Measurements from ENCODE around the gene BPIFA2. TPM values are rescaled to one million over a fixed set of nuclear protein-coding genes. Genes with fewer than 3 reads are reported as not detected.
"Not testable (repeated sequence)": the region's sequence is repeated elsewhere in the genome, so short reads cannot be mapped to it uniquely, and the experiment has no call there.

The BPIFA2 gene
- total RNA-seq, result not detected
- not detected for polyA plus RNA-seq (ENCODE audit: insufficient read depth in 1 of 8, insufficient read length in 8 of 8, low replicate concordance in 1 of 8)
- long read RNA-seq, donor 1, result 0 reads
- long read RNA-seq, donor 2, result 0 reads
- long read RNA-seq, donor 3, result 0 reads
- long read RNA-seq, donor 4, result 0 reads
- long read RNA-seq, donor 5, result 0 reads
- long read RNA-seq, donor 6, result 0 reads
- long read RNA-seq, donor 7, result 0 reads
- long read RNA-seq, donor 8, result 0 reads
- long read RNA-seq, donor 9, result 0 reads
- long read RNA-seq, donor 10, result 0 reads
- long read RNA-seq, donor 11, result 0 reads

DNA sequence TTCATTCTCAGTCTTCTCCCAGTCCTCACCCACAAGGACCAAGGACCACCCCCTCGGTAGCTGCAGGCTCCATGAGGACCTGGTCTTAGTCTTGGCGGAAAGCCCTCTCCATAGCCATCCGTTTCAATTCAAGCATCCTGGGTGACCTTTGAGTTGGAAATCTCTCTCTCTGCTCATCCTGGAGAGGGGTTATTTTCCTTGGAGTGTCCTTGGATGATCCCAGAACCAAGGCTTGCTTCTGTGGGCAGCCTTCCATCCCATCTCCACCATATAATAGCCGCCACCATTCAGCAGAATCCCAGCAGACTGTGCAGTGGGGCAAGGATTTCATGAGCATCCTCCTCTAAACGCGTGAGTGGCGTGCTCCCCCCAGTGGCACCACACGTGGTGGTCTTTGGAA is at the start of gene BPIFA2:
Gene BPIFA2 (plus strand): TSS at position 301 of the 400 bp plus-strand sequence. CDS start 987 bp downstream, outside the sequence.
- Histone ChIP-seq H3K27me3 (ENCODE audit: control insufficient read depth, insufficient read depth, low read length) (no peaks in the 10 kb centered on the region), H3K36me3 (ENCODE audit: control insufficient read depth, insufficient read depth, low read length) (no peaks in the 10 kb centered on the region), H3K27ac (ENCODE audit: low read length) (no peak within 1 kb of the TSS), H3K9me3 (replicated peaks; ENCODE audit: control insufficient read depth, low read depth, low read length) (peaks cover 10% of the 10 kb centered on the region), H3K4me1 (ENCODE audit: control insufficient read depth, insufficient read depth, low read length) (no peaks in the 10 kb centered on the region), H3K4me3 (ENCODE audit: low read length) (no peak within 1 kb of the TSS)
- no peak for DNase-seq
- 94% methylated on average over 3 of the region's 8 CpGs for WGBS (ENCODE audit: insufficient coverage)

GRCh38 chr20:33119725-33120720 is 47.9 kb upstream of the BPIFA2 start:
- H3K4me3 ChIP-seq (ENCODE audit: low read length), result no peak overlapping the region
- no CpG with 5 or more reads among the region's 3 CpGs for WGBS (ENCODE audit: insufficient coverage)
- no peaks in the 10 kb centered on the region for H3K36me3 ChIP-seq (ENCODE audit: control insufficient read depth, insufficient read depth, low read length)
- no peaks in the 10 kb centered on the region for H3K27me3 ChIP-seq (ENCODE audit: control insufficient read depth, insufficient read depth, low read length)
- no peaks in the 10 kb centered on the region for H3K9me3 ChIP-seq (replicated peaks; ENCODE audit: control insufficient read depth, low read depth, low read length)
- no peaks in the 10 kb centered on the region for H3K4me1 ChIP-seq (ENCODE audit: control insufficient read depth, insufficient read depth, low read length)
- DNase-seq, result no peak
- H3K27ac ChIP-seq (ENCODE audit: low read length), result no peak overlapping the region

DNA sequence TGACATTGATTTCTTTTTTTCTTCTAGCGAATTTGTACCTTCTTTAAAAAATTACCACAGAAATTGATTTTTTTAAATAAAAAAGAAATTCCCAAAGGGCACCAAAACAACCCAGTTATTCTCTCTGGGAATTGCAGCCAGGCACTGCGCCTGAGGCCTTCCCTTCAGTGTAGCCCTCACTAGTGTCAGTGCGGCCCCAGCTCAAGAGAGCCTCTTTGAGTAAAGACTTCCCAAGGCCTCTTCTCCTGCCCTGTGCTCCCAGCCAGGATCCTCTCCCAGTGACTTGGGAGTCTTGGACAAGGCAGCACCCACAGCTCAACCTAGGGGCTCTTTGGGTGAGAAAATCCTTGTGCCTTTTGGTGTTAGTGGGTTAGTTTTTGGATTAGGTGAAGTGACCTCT is 47.0 kb upstream of the BPIFA2 start:
- H3K4me1 ChIP-seq (ENCODE audit: control insufficient read depth, insufficient read depth, low read length), result no peaks in the 10 kb centered on the region
- H3K9me3 ChIP-seq (replicated peaks; ENCODE audit: control insufficient read depth, low read depth, low read length), result no peaks in the 10 kb centered on the region
- 100% methylated on average over 2 of the region's 3 CpGs for whole genome bisulfite sequencing (ENCODE audit: insufficient coverage)
- no peak overlapping the region for H3K27ac ChIP-seq (ENCODE audit: low read length)
- no peaks in the 10 kb centered on the region for H3K36me3 ChIP-seq (ENCODE audit: control insufficient read depth, insufficient read depth, low read length)
- no peak for DNase-seq
- H3K4me3 ChIP-seq (ENCODE audit: low read length), result no peak overlapping the region
- no peaks in the 10 kb centered on the region for H3K27me3 ChIP-seq (ENCODE audit: control insufficient read depth, insufficient read depth, low read length)

DNA sequence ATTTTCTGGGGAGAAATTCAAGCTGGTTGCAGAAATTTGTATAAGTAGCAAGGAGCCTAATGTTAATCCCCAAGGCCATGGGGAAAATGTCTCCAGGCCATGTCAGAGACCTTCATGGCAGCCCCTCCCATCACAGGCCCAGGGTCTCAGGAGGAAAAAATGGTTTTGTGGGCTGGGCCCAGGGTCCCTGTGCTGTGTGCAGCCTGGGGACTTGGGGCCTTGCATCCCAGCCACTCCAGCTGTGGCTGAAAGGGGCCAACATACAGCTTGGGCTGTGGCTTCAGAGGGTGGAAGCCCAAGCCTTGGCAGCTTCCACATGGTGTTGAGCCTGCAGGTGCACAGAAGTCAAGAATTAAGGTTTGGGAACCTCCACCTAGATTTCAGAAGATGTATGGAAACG is 45.7 kb upstream of the BPIFA2 start:
- not testable (repeated sequence) for H3K4me3 ChIP-seq (ENCODE audit: low read length); H3K4me1 ChIP-seq (ENCODE audit: control insufficient read depth, insufficient read depth, low read length); H3K9me3 ChIP-seq (replicated peaks; ENCODE audit: control insufficient read depth, low read depth, low read length); DNase-seq; H3K36me3 ChIP-seq (ENCODE audit: control insufficient read depth, insufficient read depth, low read length); H3K27ac ChIP-seq (ENCODE audit: low read length); H3K27me3 ChIP-seq (ENCODE audit: control insufficient read depth, insufficient read depth, low read length)
- 50% methylated on average over 1 of the region's 1 CpG for WGBS (ENCODE audit: insufficient coverage)

DNA sequence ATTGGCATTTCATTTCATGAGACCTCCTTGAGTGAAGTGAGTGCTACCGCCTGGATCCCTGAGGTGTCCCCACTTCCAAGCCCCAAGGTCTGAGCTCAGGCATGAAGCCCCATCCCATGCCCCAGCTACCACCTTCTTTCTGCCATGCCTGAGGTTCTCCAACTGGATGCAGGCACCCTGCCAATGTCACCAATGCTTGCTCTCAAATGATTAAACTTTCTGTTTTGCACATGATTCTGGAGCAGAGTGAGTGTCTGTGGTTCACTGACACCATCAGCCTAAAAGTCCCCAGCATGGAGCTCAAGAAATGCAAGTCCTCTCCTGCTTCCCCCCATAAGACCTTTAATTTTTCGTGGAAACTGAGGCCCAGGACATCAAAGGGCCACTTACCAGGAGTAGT is 43.7 kb upstream of the BPIFA2 start:
- no peak for DNase-seq
- H3K4me1 ChIP-seq (ENCODE audit: control insufficient read depth, insufficient read depth, low read length), result no peaks in the 10 kb centered on the region
- no peak overlapping the region for H3K27ac ChIP-seq (ENCODE audit: low read length)
- 54% methylated on average over 2 of the region's 2 CpGs for WGBS (ENCODE audit: insufficient coverage)
- H3K9me3 ChIP-seq (replicated peaks; ENCODE audit: control insufficient read depth, low read depth, low read length), result no peaks in the 10 kb centered on the region
- H3K27me3 ChIP-seq (ENCODE audit: control insufficient read depth, insufficient read depth, low read length), result peaks cover 2% of the 10 kb centered on the region
- no peak overlapping the region for H3K4me3 ChIP-seq (ENCODE audit: low read length)
- H3K36me3 ChIP-seq (ENCODE audit: control insufficient read depth, insufficient read depth, low read length), result no peaks in the 10 kb centered on the region

DNA sequence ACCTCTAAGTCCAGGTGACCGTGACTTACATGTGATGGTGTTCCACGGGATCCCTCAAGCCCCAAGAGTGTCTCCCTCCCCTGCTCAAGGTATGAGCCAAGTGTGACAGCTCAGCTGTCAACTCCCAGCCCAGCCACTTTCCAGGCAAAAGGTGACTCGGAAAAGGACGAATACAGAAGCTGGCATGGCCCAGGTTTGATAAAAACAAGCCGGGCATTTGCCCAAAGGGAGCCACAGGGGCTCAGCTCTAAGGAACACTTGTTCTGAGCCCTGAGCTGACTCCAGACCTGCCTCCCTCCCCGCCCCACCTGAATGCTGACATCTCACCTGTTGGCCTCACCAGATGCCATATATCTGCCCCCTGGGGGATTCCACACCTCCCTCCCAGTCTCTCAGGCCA is 43.0 kb upstream of the BPIFA2 start:
- no peak for DNase-seq
- no peaks in the 10 kb centered on the region for H3K36me3 ChIP-seq (ENCODE audit: control insufficient read depth, insufficient read depth, low read length)
- WGBS (ENCODE audit: insufficient coverage), result 72% methylated on average over 6 of the region's 6 CpGs

GRCh38 chr20:33125983-33126382 is 42.0 kb upstream of the BPIFA2 start:
- Histone ChIP-seq H3K4me3 (ENCODE audit: low read length) (no peak overlapping the region), H3K9me3 (replicated peaks; ENCODE audit: control insufficient read depth, low read depth, low read length) (no peaks in the 10 kb centered on the region), H3K27ac (ENCODE audit: low read length) (no peak overlapping the region), H3K27me3 (ENCODE audit: control insufficient read depth, insufficient read depth, low read length) (peaks cover 2% of the 10 kb centered on the region), H3K36me3 (ENCODE audit: control insufficient read depth, insufficient read depth, low read length) (no peaks in the 10 kb centered on the region), H3K4me1 (ENCODE audit: control insufficient read depth, insufficient read depth, low read length) (no peaks in the 10 kb centered on the region)
- DNase-seq, result no peak
- WGBS (ENCODE audit: insufficient coverage), result 47% methylated on average over 3 of the region's 6 CpGs

More for the DNA sequence above, 43.0 kb upstream of the BPIFA2 start:
- Histone ChIP-seq H3K9me3 (replicated peaks; ENCODE audit: control insufficient read depth, low read depth, low read length) (no peaks in the 10 kb centered on the region), H3K4me1 (ENCODE audit: control insufficient read depth, insufficient read depth, low read length) (no peaks in the 10 kb centered on the region), H3K4me3 (ENCODE audit: low read length) (no peak overlapping the region), H3K27me3 (ENCODE audit: control insufficient read depth, insufficient read depth, low read length) (peaks cover 2% of the 10 kb centered on the region), H3K27ac (ENCODE audit: low read length) (no peak overlapping the region)

DNA sequence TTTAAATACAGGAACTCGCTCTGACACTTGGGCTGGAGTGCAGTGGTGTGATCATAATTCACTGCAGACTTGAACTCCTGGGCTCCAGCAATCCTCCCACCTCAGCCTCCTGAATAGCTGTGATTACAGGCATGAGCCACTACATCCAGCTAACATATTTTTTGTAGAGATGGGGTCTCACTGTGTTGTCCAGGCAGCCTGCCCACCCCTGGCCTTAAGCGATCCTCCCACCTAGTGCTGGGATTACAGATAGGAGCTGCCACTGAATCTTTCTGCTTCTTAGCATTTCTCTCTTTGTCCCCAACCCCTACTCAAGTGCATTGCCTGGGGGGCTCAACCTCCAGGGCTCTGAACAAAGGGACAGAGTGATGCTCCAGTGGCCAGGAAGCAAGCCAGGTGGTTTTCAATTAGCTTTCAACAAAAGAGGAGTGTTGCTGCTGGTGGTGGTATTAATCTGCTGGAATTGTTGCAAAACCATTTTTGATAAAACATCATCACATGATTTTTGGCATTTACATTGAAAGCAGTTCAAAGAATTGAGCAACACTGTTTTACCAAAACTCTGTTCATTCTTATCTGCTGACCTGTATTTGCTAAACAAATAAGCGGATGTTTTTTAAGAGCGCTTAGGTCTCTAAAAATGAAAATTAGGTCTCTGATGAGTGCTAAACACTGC is 40.4 kb upstream of the BPIFA2 start:
- peaks cover 2% of the 10 kb centered on the region for H3K27me3 ChIP-seq (ENCODE audit: control insufficient read depth, insufficient read depth, low read length)
- no peaks in the 10 kb centered on the region for H3K4me1 ChIP-seq (ENCODE audit: control insufficient read depth, insufficient read depth, low read length)
- H3K9me3 ChIP-seq (replicated peaks; ENCODE audit: control insufficient read depth, low read depth, low read length), result no peaks in the 10 kb centered on the region
- WGBS (ENCODE audit: insufficient coverage), result 100% methylated on average over 1 of the region's 4 CpGs
- no peak overlapping the region for H3K27ac ChIP-seq (ENCODE audit: low read length)
- no peak for DNase-seq
- H3K4me3 ChIP-seq (ENCODE audit: low read length), result no peak overlapping the region
- no peaks in the 10 kb centered on the region for H3K36me3 ChIP-seq (ENCODE audit: control insufficient read depth, insufficient read depth, low read length)

DNA sequence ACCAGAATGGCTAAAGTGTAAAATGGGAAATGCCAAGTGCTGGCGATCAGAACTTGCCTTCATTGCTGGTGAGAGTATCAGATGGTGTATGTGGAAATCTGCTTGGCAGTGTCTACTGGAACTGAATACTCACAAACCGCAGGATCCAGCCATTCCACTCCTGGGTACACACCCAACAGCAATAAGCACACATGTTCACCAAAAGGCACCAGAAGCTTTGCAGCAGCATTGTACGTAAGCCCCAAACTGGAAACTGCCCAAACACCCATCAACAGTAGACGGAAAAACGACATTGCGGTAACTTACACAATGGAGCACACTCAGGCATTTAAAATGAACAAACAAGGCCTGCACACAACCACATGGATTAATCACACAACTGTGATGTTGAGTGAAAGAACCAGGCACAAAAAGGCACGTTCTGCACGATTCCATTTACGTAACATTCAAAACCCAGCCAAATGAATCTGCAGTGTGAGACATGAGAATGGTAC is 37.3 kb upstream of the BPIFA2 start:
- DNase-seq, result no peak

More for the DNA sequence above, 37.3 kb upstream of the BPIFA2 start:
- Histone ChIP-seq H3K4me1 (ENCODE audit: control insufficient read depth, insufficient read depth, low read length) (no peaks in the 10 kb centered on the region), H3K36me3 (ENCODE audit: control insufficient read depth, insufficient read depth, low read length) (no peaks in the 10 kb centered on the region), H3K4me3 (ENCODE audit: low read length) (no peak overlapping the region), H3K9me3 (replicated peaks; ENCODE audit: control insufficient read depth, low read depth, low read length) (no peaks in the 10 kb centered on the region), H3K27me3 (ENCODE audit: control insufficient read depth, insufficient read depth, low read length) (peaks cover 4% of the 10 kb centered on the region), H3K27ac (ENCODE audit: low read length) (no peak overlapping the region)
- WGBS (ENCODE audit: insufficient coverage), result no CpG with 5 or more reads among the region's 9 CpGs
